Cardiac fibroblast (primary cell): ENCODE data around the gene RUFY4.
"Not testable (repeated sequence)": the region's sequence is repeated elsewhere in the genome, so short reads cannot be mapped to it uniquely, and the experiment has no call there.

Experiments
- DNase-seq, 2 donors: peaks; one replicate each; pipeline versions ENCODE4 v3.0.0 to v3.0.0-alpha.2; 2010; ENCODE audit warnings: low read depth in 2 of 2
- H3K4me3 ChIP-seq, 2 donors: replicated peaks in 1 of 2; 1 replicate in 1 of 2; 2 replicates in 1 of 2; pipeline ENCODE4 v1.5.1; 2011; ENCODE audit warnings: low read depth in 2 of 2, low read length in 2 of 2, mild to moderate bottlenecking in 2 of 2, moderate library complexity in 1 of 2
- CTCF ChIP-seq: IDR thresholded peaks from one replicate; pipeline ENCODE4 v1.5.1; 2011; ENCODE audit warnings: low read depth, mild to moderate bottlenecking, low read length, inconsistent platforms

RUFY4 gene

GRCh38 chr2:218043100-218043499 is 26.0 kb upstream of the RUFY4 start:
- no peak for TF ChIP-seq CTCF
- no peak overlapping the region for H3K4me3 ChIP-seq
- no peak for DNase-seq

- no peak for TF ChIP-seq CTCF
- no peak for DNase-seq
- H3K4me3 ChIP-seq: no peak overlapping the region
Measured at GRCh38 chr2:218043701-218044109, 25.3 kb upstream of the RUFY4 start.

DNA sequence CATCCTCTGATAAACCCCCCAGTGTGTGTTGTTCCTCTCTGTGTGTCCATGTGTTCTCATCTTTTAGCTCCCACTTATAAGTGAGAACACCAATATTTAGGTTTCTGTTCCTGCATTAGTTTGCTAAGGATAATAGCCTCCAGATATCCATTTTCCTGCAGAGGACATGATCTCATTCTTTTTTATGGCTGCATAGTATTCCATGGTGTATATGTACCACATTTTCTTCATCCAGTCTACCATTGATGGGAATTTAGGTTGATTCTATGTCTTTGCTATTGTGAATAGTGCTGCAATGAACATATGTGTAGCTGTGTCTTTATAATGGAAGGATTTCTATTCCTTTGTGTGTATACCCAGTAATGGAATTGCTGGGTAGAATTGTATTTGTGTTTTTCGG is 24.5 kb upstream of the RUFY4 start:
- DNase-seq: not testable (repeated sequence)

GRCh38 chr2:218046238-218046637 is 22.8 kb upstream of the RUFY4 start:
- DNase-seq: no peak
- no peak for TF ChIP-seq CTCF
- no peak overlapping the region for H3K4me3 ChIP-seq

More for the DNA sequence above, 24.5 kb upstream of the RUFY4 start:
- not testable (repeated sequence) for H3K4me3 ChIP-seq

GRCh38 chr2:218047536-218048225 is 21.4 kb upstream of the RUFY4 start:
- H3K4me3 ChIP-seq: no peak overlapping the region
- no peak for TF ChIP-seq CTCF
- DNase-seq: no peak

GRCh38 chr2:218051903-218052302 is 17.1 kb upstream of the RUFY4 start:
- no peak for DNase-seq
- no peak overlapping the region for H3K4me3 ChIP-seq
- TF ChIP-seq CTCF: no peak

DNA sequence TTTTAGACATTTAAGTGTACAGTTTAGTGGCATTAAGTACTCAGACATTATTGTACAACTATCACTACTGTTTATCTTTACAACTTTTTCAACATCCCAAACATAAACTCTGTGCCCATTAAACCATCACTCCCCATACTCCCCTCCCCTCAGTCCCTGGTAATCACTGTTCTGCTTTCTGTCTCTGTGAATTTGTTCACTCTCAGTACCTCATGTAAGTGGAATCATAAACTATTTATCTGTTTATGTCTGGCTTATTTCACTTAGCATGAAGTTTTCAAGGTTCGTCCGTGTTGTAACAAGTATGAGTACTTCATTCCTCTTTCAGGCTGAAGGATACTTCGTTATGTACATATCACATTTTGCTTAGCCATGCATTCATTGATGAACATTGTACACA is 9.8 kb upstream of the RUFY4 start:
- no peak for DNase-seq
- H3K4me3 ChIP-seq: no peak overlapping the region
- TF ChIP-seq CTCF: no peak
